Memory B cell (primary cell): Measurements from ENCODE around the gene CHMP6.
A peak's percentile ranks its signal among the peaks of the same experiment; 100 is the strongest.

ENCODE experiments used
- ATAC-seq: fragments of 150-1000 bp; cut with Tn5 transposase; 2 replicates; pipeline ENCODE4 v1.10.0; 2021; ENCODE audit warnings: low read depth, mild to moderate bottlenecking, moderate library complexity
- DNase-seq, 2 donors: peaks; one replicate each; pipeline ENCODE4 v3.0.0; 2022; ENCODE audit warnings: low spot score in 2 of 2
- H3K27ac Mint-ChIP-seq: one replicate; pipeline ENCODE4 v1.8.0; 2022; ENCODE audit warnings: mild to moderate bottlenecking, moderate library complexity, mixed read lengths
- H3K27me3 Mint-ChIP-seq: one replicate; pipeline ENCODE4 v1.8.0; 2022; ENCODE audit warnings: mixed read lengths
- H3K36me3 Mint-ChIP-seq: one replicate; pipeline ENCODE4 v1.8.0; 2022; ENCODE audit warnings: mild to moderate bottlenecking, mixed read lengths
- H3K4me1 Mint-ChIP-seq: one replicate; pipeline ENCODE4 v1.8.0; 2022; ENCODE audit warnings: mixed read lengths
- H3K4me3 Mint-ChIP-seq: one replicate; pipeline ENCODE4 v1.8.0; 2022; ENCODE audit warnings: mild to moderate bottlenecking, moderate library complexity, mixed read lengths
- H3K9me3 Mint-ChIP-seq: one replicate; pipeline ENCODE4 v1.8.0; 2022; ENCODE audit warnings: mixed read lengths

Gene CHMP6

DNA sequence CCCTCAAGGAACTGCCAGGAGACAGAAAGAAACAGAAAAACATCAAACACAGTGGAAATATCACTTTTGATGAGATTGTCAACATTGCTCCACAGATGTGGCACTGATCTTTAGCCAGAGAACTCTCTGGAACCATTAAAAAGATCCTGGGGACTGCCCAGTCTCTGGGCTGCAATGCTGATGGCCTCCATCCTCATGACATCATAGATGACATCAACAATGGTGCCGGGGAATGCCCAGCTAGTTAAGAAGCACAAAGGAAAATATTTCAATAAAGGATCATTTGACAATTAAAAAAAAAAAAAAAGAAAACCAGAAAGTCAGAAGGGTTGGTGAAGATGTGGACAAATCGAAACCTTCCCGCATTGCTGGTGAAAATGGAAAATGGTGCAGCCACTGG is 14.9 kb upstream of the CHMP6 start:
- DNase-seq: no peak
- Mint-ChIP-seq H3K27ac (no peak overlapping the region), H3K27me3 (peaks cover 10% of the 10 kb centered on the region), H3K4me3 (no peak overlapping the region), H3K36me3 (no peaks in the 10 kb centered on the region), H3K9me3 (no peaks in the 10 kb centered on the region), H3K4me1 (peaks cover 8% of the 10 kb centered on the region)
- ATAC-seq: no peak

DNA sequence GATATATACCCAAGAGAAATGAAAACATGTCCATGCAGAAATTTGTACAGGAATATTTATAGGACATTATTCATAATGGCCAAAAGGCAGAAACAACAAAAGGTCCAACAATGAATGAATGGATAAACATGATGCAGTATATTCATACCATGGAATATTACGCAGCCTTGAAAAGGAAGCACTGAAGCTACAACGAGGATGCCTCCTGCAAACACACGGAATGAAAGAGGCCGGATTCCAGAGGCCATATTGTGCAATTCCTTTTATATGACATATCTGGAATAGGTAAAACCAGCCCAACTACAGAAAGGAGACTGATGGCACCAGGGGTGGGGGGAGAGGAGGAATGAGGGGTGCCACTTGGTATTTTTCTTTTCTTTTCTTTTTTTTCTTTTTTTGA is 14.5 kb upstream of the CHMP6 start:
- no peak for DNase-seq
- H3K4me1 Mint-ChIP-seq: peaks cover 8% of the 10 kb centered on the region
- H3K9me3 Mint-ChIP-seq: no peaks in the 10 kb centered on the region
- peaks cover 10% of the 10 kb centered on the region for H3K27me3 Mint-ChIP-seq
- no peak for ATAC-seq
- H3K36me3 Mint-ChIP-seq: no peaks in the 10 kb centered on the region
- no peak overlapping the region for H3K4me3 Mint-ChIP-seq
- H3K27ac Mint-ChIP-seq: no peak overlapping the region

DNA sequence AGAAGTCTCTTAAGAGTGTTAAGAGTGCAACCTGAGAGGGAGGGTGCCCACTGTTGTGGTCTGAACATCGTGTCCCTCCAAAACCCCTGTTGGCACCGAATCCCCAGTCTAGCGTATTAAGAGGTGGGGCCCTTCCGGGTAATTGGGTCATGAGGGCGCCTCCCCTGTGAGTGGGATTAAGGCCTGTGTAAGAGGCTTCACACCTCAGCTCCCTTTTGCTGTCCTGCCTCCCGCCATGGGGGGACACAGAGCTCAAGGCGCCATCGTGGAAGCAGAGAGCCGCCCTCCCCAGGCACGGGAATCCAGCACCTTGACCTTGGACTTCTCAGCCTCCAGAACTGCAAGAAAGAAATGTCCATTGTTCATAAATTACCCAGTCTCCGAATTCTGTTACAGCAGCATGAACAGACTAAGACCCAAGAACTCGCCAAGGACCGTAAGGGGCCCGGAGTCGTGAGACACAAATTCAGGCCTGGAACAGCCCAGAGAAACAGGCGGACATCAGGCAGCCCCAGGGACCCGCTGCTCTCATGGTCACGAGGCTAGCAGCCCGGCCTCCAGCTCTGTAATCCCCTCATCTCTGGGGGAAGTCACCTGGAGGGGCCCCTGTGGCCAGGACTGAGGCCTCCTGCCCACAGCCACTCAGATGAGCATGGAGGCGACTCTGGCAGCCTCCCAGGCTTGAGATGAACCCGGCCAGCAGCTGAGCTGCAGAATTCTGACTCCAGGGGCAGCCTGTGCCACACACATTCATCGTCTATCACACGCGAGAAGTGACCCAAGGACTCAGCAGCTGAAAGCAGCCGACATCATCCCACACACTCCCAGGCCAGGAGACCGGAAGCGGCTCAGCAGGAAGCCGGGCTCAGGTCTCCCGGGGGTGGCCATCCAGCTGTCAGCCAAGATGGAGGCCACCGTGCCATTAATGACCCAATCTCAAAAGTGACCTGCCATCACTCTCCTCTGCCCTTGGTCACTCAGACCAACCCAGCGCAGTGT is 12.8 kb upstream of the CHMP6 start:
- Mint-ChIP-seq H3K27ac (no peak overlapping the region), H3K27me3 (peaks cover 10% of the 10 kb centered on the region), H3K4me1 (peaks cover 8% of the 10 kb centered on the region), H3K9me3 (no peaks in the 10 kb centered on the region), H3K36me3 (no peaks in the 10 kb centered on the region), H3K4me3 (no peak overlapping the region)
- DNase-seq (no peak), ATAC-seq (no peak)

DNA sequence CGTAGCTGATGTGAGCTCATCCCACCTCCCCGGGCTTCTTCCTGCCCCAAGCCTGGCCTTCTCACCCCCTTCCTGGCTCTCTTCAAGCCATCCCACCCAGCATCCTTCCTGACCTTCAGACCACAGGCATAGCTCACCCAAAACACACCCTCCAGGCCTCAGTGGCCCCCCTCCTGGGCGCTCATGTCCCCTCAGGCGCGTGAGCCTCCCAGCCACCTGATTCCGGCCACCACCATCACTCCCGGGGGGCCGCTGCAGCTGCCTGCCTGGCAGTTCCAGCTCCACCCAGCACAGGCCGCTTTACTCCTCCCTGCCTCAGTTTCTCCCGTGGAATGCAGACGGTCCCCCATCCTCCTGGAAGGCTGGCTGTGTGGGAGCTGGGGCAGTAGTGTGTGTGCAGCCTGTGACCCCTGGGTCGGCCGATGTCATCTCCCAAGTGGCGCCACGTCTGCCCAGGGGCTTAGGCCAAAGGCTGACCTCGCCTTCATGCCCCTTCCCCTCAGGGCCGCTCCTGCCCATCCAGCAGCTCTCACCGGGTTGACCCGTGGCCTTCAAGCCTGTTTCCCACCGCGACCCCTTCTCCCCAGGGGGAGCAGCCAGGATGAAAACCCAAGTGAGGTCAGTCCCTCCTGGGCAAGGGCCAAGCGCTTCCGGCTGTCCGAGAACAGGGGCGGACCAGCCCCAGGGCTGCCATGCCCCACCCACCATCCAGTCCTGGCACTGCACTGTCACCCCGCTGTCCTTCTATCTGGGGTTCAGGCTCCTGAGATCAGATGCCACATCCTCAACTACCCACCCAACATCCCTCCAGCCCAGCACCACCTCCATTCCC is 11.9 kb upstream of the CHMP6 start:
- ATAC-seq: no peak
- no peak for DNase-seq
- Mint-ChIP-seq H3K4me3 (no peak overlapping the region), H3K36me3 (no peaks in the 10 kb centered on the region), H3K27ac (no peak overlapping the region), H3K27me3 (peaks cover 8% of the 10 kb centered on the region), H3K4me1 (peaks cover 8% of the 10 kb centered on the region), H3K9me3 (no peaks in the 10 kb centered on the region)

DNA sequence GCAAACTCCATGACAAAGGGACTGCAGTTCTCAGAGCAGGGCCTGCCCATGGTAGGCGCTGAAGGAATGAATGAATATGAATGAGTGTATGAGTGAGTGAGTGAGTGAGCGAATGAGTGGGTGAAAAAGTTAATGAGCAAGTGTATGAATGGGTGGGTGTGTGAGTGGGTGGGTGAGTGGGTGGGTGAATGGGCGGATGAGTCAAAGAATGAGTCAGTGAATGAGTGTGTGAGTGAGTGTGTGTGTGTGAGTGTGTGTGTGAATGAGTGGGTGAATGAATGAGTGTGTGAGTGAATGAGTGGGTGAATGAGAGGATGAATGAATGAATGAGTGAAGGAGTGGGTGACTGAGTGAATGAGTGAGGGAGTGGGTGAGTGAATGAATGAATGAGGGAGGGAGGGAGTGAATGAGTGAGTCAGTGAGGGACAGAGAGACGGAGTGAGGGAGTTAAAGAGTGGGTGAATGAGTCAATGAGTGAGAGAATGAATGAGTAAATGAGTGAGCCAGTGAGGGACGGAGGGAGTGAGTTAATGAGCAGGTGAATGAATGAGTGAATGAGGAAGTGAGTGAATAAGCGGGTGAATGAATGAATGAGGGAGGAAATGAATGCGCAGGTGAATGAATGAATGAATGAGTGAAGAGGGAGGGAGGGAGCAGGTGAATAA is 11.1 kb upstream of the CHMP6 start:
- Mint-ChIP-seq H3K4me1 (peaks cover 8% of the 10 kb centered on the region), H3K27ac (peak overlapping the region; percentile 49), H3K9me3 (no peaks in the 10 kb centered on the region), H3K27me3 (peaks cover 8% of the 10 kb centered on the region), H3K36me3 (no peaks in the 10 kb centered on the region), H3K4me3 (peak overlapping the region; percentile 8)
- no peak for ATAC-seq
- DNase-seq: no peak

DNA sequence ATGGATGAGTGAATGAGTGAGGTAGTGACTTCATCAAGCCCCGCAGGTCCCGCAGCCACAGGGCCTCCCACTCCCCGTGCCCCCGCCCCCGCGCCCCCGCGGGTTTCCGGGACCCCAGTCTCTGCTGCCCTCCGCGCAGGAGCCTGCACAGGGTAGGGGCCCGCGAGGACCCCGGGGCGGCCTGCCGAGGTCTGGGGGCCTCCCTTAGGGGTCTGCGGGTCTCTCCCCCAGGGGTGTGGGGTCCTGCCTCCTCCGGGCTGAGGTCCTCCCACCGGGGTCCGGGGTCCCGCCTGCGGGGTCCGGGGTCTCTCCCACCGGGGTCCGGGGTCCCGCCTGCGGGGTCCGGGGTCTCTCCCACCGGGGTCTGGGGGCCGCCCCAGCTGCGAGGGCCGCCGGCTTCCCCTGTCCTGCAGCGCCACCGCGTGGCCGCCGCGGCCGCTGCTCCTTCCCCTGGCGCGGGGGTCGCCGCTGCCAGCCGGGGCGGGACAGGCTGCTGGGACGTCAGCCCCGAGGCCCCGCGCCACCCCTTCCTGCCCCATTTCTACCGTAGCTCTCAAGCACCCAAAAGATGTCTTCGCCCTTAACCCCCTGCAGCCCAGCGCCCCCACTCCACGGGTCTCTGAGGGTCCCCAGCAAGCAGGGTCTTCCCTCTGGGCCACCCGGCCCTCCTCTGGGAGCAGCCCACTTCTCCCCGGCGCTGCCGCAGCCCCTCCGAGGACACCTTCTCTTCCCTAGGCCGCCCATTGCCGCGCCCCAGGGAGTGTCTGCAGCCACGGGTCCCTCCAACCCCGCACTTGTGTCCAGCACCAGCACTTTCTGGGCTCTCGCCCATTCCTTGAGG is 10.4 kb upstream of the CHMP6 start:
- peak; percentile 49 to 72 for DNase-seq
- H3K4me3 Mint-ChIP-seq: no peak overlapping the region
- peak; percentile 75 for ATAC-seq
- H3K4me1 Mint-ChIP-seq: peaks cover 8% of the 10 kb centered on the region
- H3K27ac Mint-ChIP-seq: peak overlapping the region; percentile 49
- no peaks in the 10 kb centered on the region for H3K36me3 Mint-ChIP-seq
- no peaks in the 10 kb centered on the region for H3K9me3 Mint-ChIP-seq
- peaks cover 8% of the 10 kb centered on the region for H3K27me3 Mint-ChIP-seq

DNA sequence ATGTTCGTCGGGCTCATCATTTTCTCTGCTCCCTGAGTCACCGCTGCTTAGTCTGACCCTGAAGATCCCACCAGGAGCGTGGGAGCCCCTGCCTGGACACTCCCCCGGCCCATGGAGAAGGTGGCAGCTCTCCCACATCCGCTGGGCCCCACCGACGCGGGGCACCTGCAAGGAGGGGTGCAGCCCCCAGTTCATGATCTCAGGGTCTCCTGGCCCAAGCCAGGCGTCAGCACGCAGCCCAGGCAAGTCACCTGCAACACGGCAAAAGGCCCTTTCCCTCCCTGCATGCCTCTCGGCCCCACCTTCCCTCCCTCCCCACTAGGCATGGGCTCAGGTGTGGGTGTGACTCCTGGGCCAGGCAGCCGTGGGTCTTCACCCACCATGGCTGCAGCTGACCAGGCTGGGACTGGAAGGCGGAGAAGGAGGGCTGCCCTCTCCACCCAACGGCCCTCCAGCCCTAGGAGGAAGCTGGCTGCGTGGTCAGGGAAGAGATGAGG is 9.7 kb upstream of the CHMP6 start:
- Mint-ChIP-seq H3K4me1 (peaks cover 11% of the 10 kb centered on the region), H3K36me3 (no peaks in the 10 kb centered on the region), H3K9me3 (no peaks in the 10 kb centered on the region), H3K27ac (no peak overlapping the region), H3K27me3 (peaks cover 8% of the 10 kb centered on the region), H3K4me3 (no peak overlapping the region)
- no peak for DNase-seq
- ATAC-seq: no peak

DNA sequence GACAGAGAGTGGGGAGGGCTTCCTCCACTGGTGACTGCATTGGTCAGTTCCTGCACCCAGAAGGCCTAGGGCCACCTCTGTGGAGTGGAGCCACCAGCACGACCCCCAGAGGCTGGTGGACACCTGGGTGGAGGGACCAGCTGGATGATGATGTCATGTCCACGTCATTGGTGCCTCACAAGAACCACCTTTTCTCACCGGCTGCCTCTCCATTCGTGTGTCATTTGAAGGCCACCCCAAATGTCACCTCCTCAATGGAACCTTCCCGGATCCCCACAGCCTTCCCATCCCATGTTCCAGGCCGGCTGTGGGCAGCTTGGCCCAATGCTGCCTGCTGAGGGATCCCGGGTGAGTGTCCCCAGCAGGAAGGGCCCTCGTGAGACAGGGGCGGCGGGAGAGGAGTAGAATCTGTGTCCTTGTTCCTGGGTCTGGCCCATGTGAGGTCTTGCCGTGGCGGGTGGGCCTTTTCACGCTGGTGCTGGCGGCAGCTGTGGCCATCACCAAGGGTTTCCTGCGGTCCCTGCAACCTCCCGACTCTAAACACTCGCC is 9.1 kb upstream of the CHMP6 start:
- Mint-ChIP-seq H3K4me3 (no peak overlapping the region), H3K27ac (no peak overlapping the region), H3K9me3 (no peaks in the 10 kb centered on the region), H3K27me3 (peaks cover 8% of the 10 kb centered on the region), H3K36me3 (no peaks in the 10 kb centered on the region), H3K4me1 (peaks cover 16% of the 10 kb centered on the region)
- no peak for ATAC-seq
- DNase-seq: no peak

DNA sequence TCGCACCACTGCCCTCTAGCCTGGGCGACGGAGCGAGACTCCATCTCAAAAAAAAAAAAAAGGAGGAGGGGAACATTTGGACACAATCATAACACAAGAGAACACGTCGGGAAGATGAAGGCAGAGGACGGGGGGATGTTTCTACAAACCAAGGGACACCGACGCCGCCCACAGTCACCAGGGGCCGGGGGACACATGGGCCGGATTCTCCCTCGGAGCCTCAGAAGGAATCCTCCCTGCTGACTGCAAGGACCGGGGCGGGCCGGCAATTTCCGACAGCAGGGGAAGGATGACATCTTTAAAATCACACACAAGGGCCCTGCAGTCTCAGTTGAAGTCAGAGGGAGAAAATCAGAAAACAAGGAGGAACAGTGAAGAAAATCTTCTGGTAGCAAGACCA is 8.1 kb upstream of the CHMP6 start:
- Mint-ChIP-seq H3K4me3 (no peak overlapping the region), H3K27me3 (peaks cover 8% of the 10 kb centered on the region), H3K36me3 (no peaks in the 10 kb centered on the region), H3K9me3 (no peaks in the 10 kb centered on the region), H3K4me1 (peaks cover 18% of the 10 kb centered on the region), H3K27ac (no peak overlapping the region)
- DNase-seq (no peak), ATAC-seq (no peak)

DNA sequence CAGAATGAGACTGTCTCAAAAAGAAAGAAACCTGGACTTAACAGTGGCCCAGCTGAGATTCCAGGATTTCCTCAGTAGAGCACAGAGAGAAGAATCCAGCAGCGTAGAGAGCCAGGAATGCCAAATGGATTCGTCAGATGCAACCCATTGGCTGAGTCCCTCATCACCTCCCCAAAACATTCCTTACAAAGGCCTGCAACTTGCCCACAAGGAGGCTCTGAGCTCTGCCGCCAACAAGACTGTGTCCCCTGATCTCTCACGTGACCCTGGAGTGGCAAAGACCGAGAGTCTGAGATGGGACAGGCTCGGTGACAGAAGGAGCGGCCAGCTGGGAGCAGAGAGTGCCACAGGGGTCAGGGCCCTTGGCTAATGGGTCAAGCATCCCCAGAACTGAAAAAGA is 6.9 kb upstream of the CHMP6 start:
- Mint-ChIP-seq H3K4me3 (no peak overlapping the region), H3K4me1 (peaks cover 21% of the 10 kb centered on the region), H3K27ac (no peak overlapping the region), H3K9me3 (no peaks in the 10 kb centered on the region), H3K36me3 (no peaks in the 10 kb centered on the region), H3K27me3 (peaks cover 8% of the 10 kb centered on the region)
- no peak for DNase-seq
- ATAC-seq: no peak

DNA sequence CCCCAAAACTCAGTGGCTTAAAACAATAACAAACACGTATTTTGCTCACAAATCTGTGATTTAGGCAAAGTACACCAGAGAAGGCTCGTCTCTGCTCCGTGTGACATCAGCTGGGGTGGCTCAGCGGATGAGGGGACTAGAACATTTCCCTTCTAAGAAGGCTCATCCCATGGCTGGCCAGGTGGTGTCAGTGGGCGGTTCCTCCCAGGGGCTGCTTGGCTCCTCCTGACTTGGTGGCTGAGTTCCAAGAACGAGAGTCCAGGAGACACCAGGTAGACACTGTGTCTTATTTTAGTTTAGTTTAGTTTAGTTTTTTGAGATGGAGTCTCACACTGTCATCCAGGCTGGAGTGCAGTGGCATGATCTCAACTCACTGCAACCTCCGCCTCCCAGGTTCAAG is 5.6 kb upstream of the CHMP6 start:
- no peaks in the 10 kb centered on the region for H3K27me3 Mint-ChIP-seq
- no peaks in the 10 kb centered on the region for H3K36me3 Mint-ChIP-seq
- ATAC-seq (no peak), DNase-seq (no peak)
- no peak overlapping the region for H3K27ac Mint-ChIP-seq
- H3K9me3 Mint-ChIP-seq: no peaks in the 10 kb centered on the region
- peaks cover 16% of the 10 kb centered on the region for H3K4me1 Mint-ChIP-seq
- no peak overlapping the region for H3K4me3 Mint-ChIP-seq

DNA sequence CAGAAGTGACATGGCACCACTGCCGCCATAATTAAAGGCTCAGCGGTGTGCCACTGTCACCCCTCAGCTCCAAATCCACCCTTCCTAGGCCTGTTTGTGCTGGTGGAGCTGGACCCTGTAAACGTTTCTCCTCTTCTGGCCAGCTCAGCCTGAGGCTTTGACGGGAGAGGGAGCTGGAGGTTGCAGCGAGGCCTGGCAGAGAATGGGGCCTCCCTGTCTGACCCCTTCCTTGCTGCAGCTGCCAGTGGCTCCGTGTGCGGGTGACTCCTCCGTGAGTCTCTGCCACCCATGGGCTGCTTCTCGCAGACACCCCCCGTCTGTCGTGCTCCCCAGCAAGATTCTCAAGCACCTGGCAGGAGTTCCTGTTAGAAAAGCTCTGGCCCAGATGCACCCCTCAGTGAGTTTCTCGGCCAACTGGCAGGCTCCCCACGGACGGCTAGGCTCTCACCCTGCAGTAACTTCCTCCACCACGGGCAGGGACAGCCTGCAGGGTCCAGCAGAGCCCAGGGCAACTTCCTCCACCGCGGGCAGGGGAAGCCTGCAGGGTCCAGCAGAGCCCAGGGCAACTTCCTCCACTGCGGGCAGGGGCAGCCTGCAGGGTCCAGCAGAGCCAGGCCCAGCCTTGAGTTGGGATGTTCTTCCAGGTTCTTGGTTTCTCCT is 4.7 kb upstream of the CHMP6 start:
- ATAC-seq (peak; percentile 12), DNase-seq (no peak)
- peak overlapping the region; percentile 5 for H3K4me3 Mint-ChIP-seq
- H3K27ac Mint-ChIP-seq: no peak overlapping the region
- H3K9me3 Mint-ChIP-seq: no peaks in the 10 kb centered on the region
- no peaks in the 10 kb centered on the region for H3K36me3 Mint-ChIP-seq
- H3K4me1 Mint-ChIP-seq: peaks cover 16% of the 10 kb centered on the region
- H3K27me3 Mint-ChIP-seq: no peaks in the 10 kb centered on the region
